Measurements from ENCODE around the gene PARP2.
"Not testable (repeated sequence)": the region's sequence is repeated elsewhere in the genome, so short reads cannot be mapped to it uniquely, and the experiment has no call there.

PARP2 gene

GRCh38 chr14:20332788-20333493, 10.5 kb upstream of the PARP2 start, which contains the start of gene CCNB1IP1:
Gene CCNB1IP1, minus strand, starts transcription at chr14:20333279. Its CDS starts 16,756 bp downstream, at chr14:20316523.
- H3K4me3 ChIP-seq (ENCODE audit: low read length), result peak within 1 kb of the TSS; percentile 80
- peak; percentile 78 for DNase-seq (ENCODE audit: low read depth)
- no peak for TF ChIP-seq CTCF (conservative IDR thresholded peaks at IDR 0.05; ENCODE audit: low read depth, low read length)

GRCh38 chr14:20333494-20333841, 10.0 kb upstream of the PARP2 start:
- no peak for DNase-seq (ENCODE audit: low read depth)
- no peak for TF ChIP-seq CTCF (conservative IDR thresholded peaks at IDR 0.05; ENCODE audit: low read depth, low read length)
- H3K4me3 ChIP-seq (ENCODE audit: low read length), result peak overlapping the region; percentile 80

- H3K4me3 ChIP-seq (ENCODE audit: low read length), result no peak overlapping the region
- TF ChIP-seq CTCF (conservative IDR thresholded peaks at IDR 0.05; ENCODE audit: low read depth, low read length), result no peak
- no peak for DNase-seq (ENCODE audit: low read depth)
Measured at GRCh38 chr14:20334017-20334416, 9.4 kb upstream of the PARP2 start.

GRCh38 chr14:20341032-20341431, 2.4 kb upstream of the PARP2 start:
- not testable (repeated sequence) for DNase-seq (ENCODE audit: low read depth); H3K4me3 ChIP-seq (ENCODE audit: low read length)

GRCh38 chr14:20341646-20342045, 1.8 kb upstream of the PARP2 start:
- TF ChIP-seq CTCF (conservative IDR thresholded peaks at IDR 0.05; ENCODE audit: low read depth, low read length), result no peak
- peak overlapping the region; percentile 77 for H3K4me3 ChIP-seq (ENCODE audit: low read length)
- no peak for DNase-seq (ENCODE audit: low read depth)

GRCh38 chr14:20343862-20344220, 406 bp downstream of the PARP2 start:
- no peak for DNase-seq (ENCODE audit: low read depth)
- TF ChIP-seq CTCF (conservative IDR thresholded peaks at IDR 0.05; ENCODE audit: low read depth, low read length), result no peak
- peak overlapping the region; percentile 99 for H3K4me3 ChIP-seq (ENCODE audit: low read length)

- H3K4me3 ChIP-seq (ENCODE audit: low read length), result no peak overlapping the region
- TF ChIP-seq CTCF (conservative IDR thresholded peaks at IDR 0.05; ENCODE audit: low read depth, low read length), result no peak
- no peak for DNase-seq (ENCODE audit: low read depth)
Measured at GRCh38 chr14:20345366-20345765, 1.9 kb downstream of the PARP2 start.
